Activated naive CD8-positive, alpha-beta T cell (primary cell): ENCODE data around the gene CALCOCO1.
A peak's percentile ranks its signal among the peaks of the same experiment; 100 is the strongest.
"Not testable (repeated sequence)": the region's sequence is repeated elsewhere in the genome, so short reads cannot be mapped to it uniquely, and the experiment has no call there.

Experiments used
- H3K27ac Mint-ChIP-seq: one replicate; pipeline ENCODE4 v1.8.0; 2021; ENCODE audit warnings: mixed read lengths
- H3K27me3 Mint-ChIP-seq: one replicate; pipeline ENCODE4 v1.8.0; 2021; ENCODE audit warnings: mixed read lengths
- H3K36me3 Mint-ChIP-seq: one replicate; pipeline ENCODE4 v1.8.0; 2021; ENCODE audit warnings: mixed read lengths
- H3K4me1 Mint-ChIP-seq: one replicate; pipeline ENCODE4 v1.8.0; 2021; ENCODE audit warnings: low read depth, mixed read lengths
- H3K4me3 Mint-ChIP-seq: one replicate; pipeline ENCODE4 v1.8.0; 2021; ENCODE audit warnings: mild to moderate bottlenecking, mixed read lengths
- H3K9me3 Mint-ChIP-seq: one replicate; pipeline ENCODE4 v1.8.0; 2021; ENCODE audit warnings: low read depth, mixed read lengths

Gene CALCOCO1

GRCh38 chr12:53701518-53702264 is 25.6 kb downstream of the CALCOCO1 start:
- H3K4me3 Mint-ChIP-seq, result no peak overlapping the region
- no peak overlapping the region for H3K27ac Mint-ChIP-seq
- peaks cover 4% of the 10 kb centered on the region for H3K4me1 Mint-ChIP-seq
- no peaks in the 10 kb centered on the region for H3K9me3 Mint-ChIP-seq
- H3K36me3 Mint-ChIP-seq, result no peaks in the 10 kb centered on the region
- peaks cover 50% of the 10 kb centered on the region for H3K27me3 Mint-ChIP-seq

DNA sequence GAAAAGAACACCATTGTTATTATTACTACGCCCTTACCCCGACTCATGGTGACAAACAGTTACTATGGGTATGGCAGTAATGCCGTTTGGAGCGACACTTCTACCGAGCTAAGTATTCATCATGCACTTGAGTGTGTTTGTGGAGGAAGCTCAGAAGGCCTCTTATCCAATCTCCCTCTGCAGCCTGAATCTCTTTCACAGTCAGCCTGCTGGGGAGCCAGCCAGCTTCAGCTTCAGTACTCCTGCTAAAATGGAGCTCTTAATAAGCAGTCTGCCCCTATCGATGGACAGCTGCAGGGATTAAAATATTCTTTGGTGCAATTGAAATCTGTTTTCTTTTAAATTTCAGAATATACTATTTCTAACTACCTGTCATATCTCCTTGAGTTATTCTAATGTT is 26.7 kb downstream of the CALCOCO1 start:
- no peak overlapping the region for H3K27ac Mint-ChIP-seq
- no peak overlapping the region for H3K4me3 Mint-ChIP-seq
- H3K36me3 Mint-ChIP-seq, result no peaks in the 10 kb centered on the region
- peaks cover 51% of the 10 kb centered on the region for H3K27me3 Mint-ChIP-seq
- peaks cover 14% of the 10 kb centered on the region for H3K4me1 Mint-ChIP-seq
- no peaks in the 10 kb centered on the region for H3K9me3 Mint-ChIP-seq

- Mint-ChIP-seq H3K36me3 (no peaks in the 10 kb centered on the region), H3K4me3 (no peak overlapping the region), H3K9me3 (no peaks in the 10 kb centered on the region), H3K27me3 (peaks cover 55% of the 10 kb centered on the region), H3K4me1 (peaks cover 20% of the 10 kb centered on the region), H3K27ac (no peak overlapping the region)
These were observed 27.6 kb downstream of the CALCOCO1 start for GRCh38 chr12:53699678-53700025.

- Mint-ChIP-seq H3K27ac (no peak overlapping the region), H3K9me3 (no peaks in the 10 kb centered on the region), H3K4me3 (no peak overlapping the region), H3K4me1 (peaks cover 24% of the 10 kb centered on the region), H3K36me3 (no peaks in the 10 kb centered on the region), H3K27me3 (peaks cover 56% of the 10 kb centered on the region)
These were observed 28.1 kb downstream of the CALCOCO1 start for GRCh38 chr12:53698948-53699677.

DNA sequence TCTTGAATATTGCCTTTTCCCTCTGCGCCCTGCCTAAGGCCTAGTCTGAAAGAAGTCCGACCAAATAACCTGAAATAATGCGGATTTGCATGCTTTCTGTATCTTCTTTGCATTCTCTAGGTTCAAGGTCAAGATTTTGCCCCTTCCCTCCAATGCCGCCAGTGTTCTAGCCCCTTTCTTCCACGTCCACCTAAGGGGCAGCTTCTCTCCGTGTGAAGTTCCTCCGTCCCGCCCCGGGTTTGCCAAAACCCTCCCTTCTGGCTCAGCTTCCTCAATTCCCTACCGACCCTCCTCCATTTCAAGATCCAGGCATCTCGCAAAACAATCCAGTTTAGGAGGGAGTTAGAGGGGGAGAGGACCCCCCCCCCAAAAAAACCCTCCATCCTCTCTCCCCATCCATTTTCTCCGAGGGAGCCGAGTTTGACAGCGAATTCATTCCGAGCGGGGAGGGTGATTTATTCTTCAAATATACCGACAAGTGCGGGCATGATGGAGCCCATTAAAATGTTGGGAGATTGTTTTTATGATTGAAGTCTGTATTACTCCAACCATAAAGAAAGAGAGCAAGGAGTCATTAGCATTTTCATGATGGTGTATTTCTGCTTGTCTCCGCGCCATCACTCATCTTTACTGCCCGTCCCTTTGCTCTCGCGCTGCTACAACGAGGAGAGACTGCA is 30.5 kb downstream of the CALCOCO1 start:
- no peaks in the 10 kb centered on the region for H3K36me3 Mint-ChIP-seq

DNA sequence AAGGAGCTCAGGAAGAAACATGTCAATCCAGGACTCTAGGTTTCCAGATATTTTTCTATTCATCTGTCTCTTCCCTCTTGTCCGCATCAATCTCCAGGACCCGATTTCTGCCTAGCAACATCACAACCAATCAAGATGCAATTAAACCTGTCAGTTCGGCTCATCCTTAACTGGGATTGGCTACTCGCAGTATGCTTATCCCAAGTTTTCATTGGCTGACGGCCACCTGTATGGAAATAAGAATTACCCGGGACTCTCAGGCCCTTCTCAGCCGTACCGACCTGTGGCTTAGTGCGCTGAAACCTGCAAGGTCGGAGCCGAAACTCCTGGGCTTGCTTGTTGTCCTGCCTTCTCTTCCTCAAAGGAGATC is 31.0 kb downstream of the CALCOCO1 start:
- H3K4me3 Mint-ChIP-seq, result peak overlapping the region; percentile 74
- peaks cover 24% of the 10 kb centered on the region for H3K4me1 Mint-ChIP-seq
- H3K27ac Mint-ChIP-seq, result no peak overlapping the region
- peaks cover 52% of the 10 kb centered on the region for H3K27me3 Mint-ChIP-seq
- H3K36me3 Mint-ChIP-seq, result peaks cover 2% of the 10 kb centered on the region
- no peaks in the 10 kb centered on the region for H3K9me3 Mint-ChIP-seq

More for the DNA sequence above, 30.5 kb downstream of the CALCOCO1 start:
- Mint-ChIP-seq H3K27me3 (peaks cover 54% of the 10 kb centered on the region), H3K4me1 (peaks cover 24% of the 10 kb centered on the region), H3K27ac (no peak overlapping the region), H3K9me3 (no peaks in the 10 kb centered on the region), H3K4me3 (peak overlapping the region; percentile 74)

GRCh38 chr12:53695152-53696145 is 31.8 kb downstream of the CALCOCO1 start:
- H3K27me3 Mint-ChIP-seq, result peaks cover 48% of the 10 kb centered on the region
- peaks cover 2% of the 10 kb centered on the region for H3K36me3 Mint-ChIP-seq
- H3K27ac Mint-ChIP-seq, result no peak overlapping the region
- H3K4me1 Mint-ChIP-seq, result peaks cover 24% of the 10 kb centered on the region
- no peaks in the 10 kb centered on the region for H3K9me3 Mint-ChIP-seq
- peak overlapping the region; percentile 83 for H3K4me3 Mint-ChIP-seq

- Mint-ChIP-seq H3K27ac (no peak overlapping the region), H3K27me3 (peaks cover 47% of the 10 kb centered on the region), H3K4me3 (peak overlapping the region; percentile 83), H3K4me1 (peaks cover 24% of the 10 kb centered on the region), H3K36me3 (peaks cover 2% of the 10 kb centered on the region), H3K9me3 (no peaks in the 10 kb centered on the region)
These were observed 32.5 kb downstream of the CALCOCO1 start for GRCh38 chr12:53694756-53695151.

DNA sequence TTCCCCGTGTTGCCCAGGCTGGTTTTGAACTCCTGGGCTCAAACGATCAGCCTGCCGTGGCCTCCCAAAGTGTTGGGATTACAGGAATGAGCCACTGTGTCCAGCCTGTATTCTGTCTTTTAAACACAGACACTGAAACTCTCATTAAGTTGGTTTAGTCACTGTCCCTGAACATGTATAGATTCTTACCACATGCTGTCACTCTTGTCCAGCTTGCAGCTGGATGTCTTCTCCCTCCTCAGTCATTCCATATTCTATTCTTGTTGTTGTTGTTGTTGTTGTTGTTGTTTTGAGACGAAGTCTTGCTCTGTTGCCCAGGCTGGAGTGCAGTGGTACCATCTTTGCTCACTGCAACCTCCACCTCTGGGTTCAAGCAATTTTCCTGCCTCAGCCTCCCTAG is 39.1 kb downstream of the CALCOCO1 start:
- Mint-ChIP-seq H3K27me3 (peaks cover 9% of the 10 kb centered on the region), H3K9me3 (no peaks in the 10 kb centered on the region), H3K36me3 (peaks cover 2% of the 10 kb centered on the region), H3K27ac (no peak overlapping the region), H3K4me3 (no peak overlapping the region), H3K4me1 (no peaks in the 10 kb centered on the region)

GRCh38 chr12:53686436-53686835 is 40.8 kb downstream of the CALCOCO1 start:
- Mint-ChIP-seq H3K4me1 (no peaks in the 10 kb centered on the region), H3K36me3 (no peaks in the 10 kb centered on the region), H3K27me3 (peaks cover 3% of the 10 kb centered on the region), H3K9me3 (no peaks in the 10 kb centered on the region), H3K27ac (no peak overlapping the region), H3K4me3 (no peak overlapping the region)

- no peaks in the 10 kb centered on the region for H3K4me1 Mint-ChIP-seq
- peaks cover 3% of the 10 kb centered on the region for H3K27me3 Mint-ChIP-seq
- no peak overlapping the region for H3K4me3 Mint-ChIP-seq
- H3K27ac Mint-ChIP-seq, result no peak overlapping the region
- no peaks in the 10 kb centered on the region for H3K9me3 Mint-ChIP-seq
- H3K36me3 Mint-ChIP-seq, result no peaks in the 10 kb centered on the region
These were observed 42.5 kb downstream of the CALCOCO1 start for GRCh38 chr12:53684654-53685220.

GRCh38 chr12:53683983-53684382 is 43.3 kb downstream of the CALCOCO1 start:
- Mint-ChIP-seq H3K27me3 (peaks cover 5% of the 10 kb centered on the region), H3K36me3 (no peaks in the 10 kb centered on the region), H3K4me3 (no peak overlapping the region), H3K9me3 (no peaks in the 10 kb centered on the region), H3K4me1 (no peaks in the 10 kb centered on the region), H3K27ac (no peak overlapping the region)

- Mint-ChIP-seq H3K4me1 (no peaks in the 10 kb centered on the region), H3K9me3 (no peaks in the 10 kb centered on the region), H3K36me3 (no peaks in the 10 kb centered on the region), H3K27ac (no peak overlapping the region), H3K27me3 (peaks cover 9% of the 10 kb centered on the region), H3K4me3 (no peak overlapping the region)
These were observed 43.8 kb downstream of the CALCOCO1 start for GRCh38 chr12:53683494-53683893.

GRCh38 chr12:53680061-53680460 is 47.2 kb downstream of the CALCOCO1 start:
- Mint-ChIP-seq H3K4me1 (peaks cover 14% of the 10 kb centered on the region), H3K27me3 (peaks cover 17% of the 10 kb centered on the region)
- not testable (repeated sequence) for H3K36me3 Mint-ChIP-seq, H3K27ac Mint-ChIP-seq, H3K9me3 Mint-ChIP-seq, H3K4me3 Mint-ChIP-seq
